ENCODE measurements around the gene PFN4. TPM values are rescaled to one million over a fixed set of nuclear protein-coding genes. Genes with fewer than 3 reads are reported as not detected.
A peak's percentile ranks its signal among the peaks of the same experiment; 100 is the strongest.
"Not testable (repeated sequence)": the region's sequence is repeated elsewhere in the genome, so short reads cannot be mapped to it uniquely, and the experiment has no call there.

The PFN4 gene, protein sequence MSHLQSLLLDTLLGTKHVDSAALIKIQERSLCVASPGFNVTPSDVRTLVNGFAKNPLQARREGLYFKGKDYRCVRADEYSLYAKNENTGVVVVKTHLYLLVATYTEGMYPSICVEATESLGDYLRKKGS
- total RNA-seq, result not detected in 2 replicates

DNA sequence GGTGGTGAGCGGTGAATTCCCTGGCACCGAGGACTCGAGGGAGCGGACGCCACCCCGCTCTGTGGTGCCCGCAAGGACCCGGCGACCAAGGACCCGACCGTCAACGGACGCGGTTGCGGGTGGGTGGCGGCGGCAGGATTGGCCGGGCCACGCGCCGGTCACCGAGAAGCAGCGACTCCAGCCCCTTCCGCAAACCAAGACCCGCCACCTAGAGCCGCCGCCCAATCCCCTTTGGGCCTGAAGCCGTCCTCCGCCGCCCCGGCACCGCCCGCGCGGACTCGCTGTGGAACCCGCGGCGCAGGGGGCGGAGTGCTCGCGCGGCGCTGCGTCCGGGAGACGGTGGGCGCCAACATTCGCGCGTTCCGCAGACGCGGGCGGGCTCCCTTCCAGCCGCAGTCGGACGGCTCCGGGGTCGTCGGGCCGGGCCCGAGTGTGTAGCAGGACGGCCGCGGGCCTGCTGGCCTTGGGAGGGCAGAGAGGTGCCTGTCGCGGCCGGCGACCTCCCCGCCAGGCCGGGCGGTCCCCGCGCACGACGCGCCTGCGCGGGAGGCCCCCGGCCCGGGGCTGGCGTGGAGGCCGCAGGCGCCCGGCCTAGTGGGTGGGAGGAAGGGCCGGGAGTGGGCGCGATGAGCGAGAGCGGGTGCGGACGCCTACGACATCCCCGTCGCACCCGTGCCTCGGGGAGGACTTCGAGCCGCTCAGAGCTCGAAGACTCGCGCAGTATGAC, at the start of gene PFN4, which contains the start of gene FAM228B:
TSS of gene PFN4 (minus strand) at position 140 of the 727 bp plus-strand sequence. CDS start 799 bp downstream, outside the sequence.
TSS of gene FAM228B (plus strand) at position 275 of the 727 bp plus-strand sequence. CDS start 893 bp downstream, outside the sequence.
- no peaks in the 10 kb centered on the region for H3K9me3 Mint-ChIP-seq
- intact Hi-C loops (cut with micrococcal nuclease), result loop anchor here (1.0 to 10.0 kb wide), 5 partner anchors 39 to 241 kb away; partner anchors contain the start of genes ATAD2B, ITSN2, SF3B6 and TP53I3
- peak within 1 kb of the TSS; percentile 85 for H3K4me3 Mint-ChIP-seq
- H3K27me3 Mint-ChIP-seq (ENCODE audit: insufficient read depth), result no peaks in the 10 kb centered on the region
- H3K27ac Mint-ChIP-seq, result peak within 1 kb of the TSS; percentile 86
- H3K4me1 Mint-ChIP-seq (ENCODE audit: low read depth), result peaks cover 15% of the 10 kb centered on the region
- DNase-seq (ENCODE audit: low spot score), result peak; percentile 66
- no peaks in the 10 kb centered on the region for H3K36me3 Mint-ChIP-seq (ENCODE audit: low read depth)

DNA sequence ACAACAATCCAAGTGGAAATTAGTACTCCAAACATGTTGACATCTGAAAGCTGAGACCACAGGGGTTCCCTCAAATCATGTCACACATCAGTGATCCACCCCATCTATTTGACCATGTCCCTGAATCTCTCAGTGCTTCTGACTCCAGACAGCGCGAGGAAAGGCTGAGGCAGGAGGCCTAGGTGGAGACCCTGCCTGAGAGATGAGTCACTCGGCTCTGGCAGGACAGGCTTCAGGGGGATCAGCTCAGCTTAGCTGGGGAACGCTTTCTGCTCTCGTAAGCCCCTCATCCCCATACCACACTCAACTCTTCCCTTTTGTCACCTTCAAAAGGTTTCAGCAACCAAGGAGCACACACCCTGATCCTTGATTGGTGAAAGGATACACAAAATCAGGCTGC, 45.9 kb upstream of the PFN4 start:
- H3K4me1 Mint-ChIP-seq (ENCODE audit: low read depth), result no peaks in the 10 kb centered on the region
- H3K36me3 Mint-ChIP-seq (ENCODE audit: low read depth), result no peaks in the 10 kb centered on the region
- no peaks in the 10 kb centered on the region for H3K9me3 Mint-ChIP-seq
- no peak overlapping the region for H3K4me3 Mint-ChIP-seq
- no peak for DNase-seq (ENCODE audit: low spot score)
- H3K27me3 Mint-ChIP-seq (ENCODE audit: insufficient read depth), result peaks cover 11% of the 10 kb centered on the region
- intact Hi-C loops (cut with micrococcal nuclease), result no loop called here
- H3K27ac Mint-ChIP-seq, result no peak overlapping the region

DNA sequence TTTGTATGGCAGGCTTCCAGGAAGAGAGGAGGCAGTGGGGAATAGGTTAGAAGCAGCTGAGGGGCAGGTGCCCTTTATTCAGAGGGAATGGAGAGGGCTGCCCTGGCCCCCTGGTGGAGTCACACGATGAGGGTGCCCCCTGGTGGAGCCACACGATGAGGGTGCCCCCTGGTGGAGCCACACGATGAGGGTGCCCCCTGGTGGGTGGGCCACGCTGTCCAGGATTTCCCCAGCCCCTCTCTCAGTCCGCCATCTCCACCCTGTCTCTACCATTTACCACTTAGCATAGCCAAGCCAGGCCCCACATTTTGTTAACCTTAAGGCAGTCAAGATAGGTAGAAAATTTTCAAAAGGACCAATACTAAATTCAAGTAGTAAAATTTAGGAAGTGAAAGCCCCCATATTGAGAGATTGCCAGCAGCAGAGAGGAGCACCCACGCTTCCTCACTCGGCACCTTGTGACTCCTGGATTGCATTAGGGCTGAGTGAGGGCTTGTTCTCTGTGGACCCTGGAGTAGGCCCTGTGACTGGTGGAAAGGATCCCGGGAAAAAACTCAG, 41.4 kb upstream of the PFN4 start:
- H3K4me3 Mint-ChIP-seq, result no peak overlapping the region
- H3K9me3 Mint-ChIP-seq, result peaks cover 3% of the 10 kb centered on the region
- no peaks in the 10 kb centered on the region for H3K36me3 Mint-ChIP-seq (ENCODE audit: low read depth)
- no peak for DNase-seq (ENCODE audit: low spot score)
- intact Hi-C loops (cut with micrococcal nuclease), result loop anchor here (1.0 kb wide), 1 partner anchor 340 kb away; no protein-coding TSS in a partner anchor
- no peak overlapping the region for H3K27ac Mint-ChIP-seq
- no peaks in the 10 kb centered on the region for H3K4me1 Mint-ChIP-seq (ENCODE audit: low read depth)
- H3K27me3 Mint-ChIP-seq (ENCODE audit: insufficient read depth), result peaks cover 11% of the 10 kb centered on the region

GRCh38 chr2:24163601-24164000, 40.5 kb upstream of the PFN4 start:
- H3K4me3 Mint-ChIP-seq, result no peak overlapping the region
- H3K4me1 Mint-ChIP-seq (ENCODE audit: low read depth), result no peaks in the 10 kb centered on the region
- DNase-seq (ENCODE audit: low spot score), result no peak
- intact Hi-C loops (cut with micrococcal nuclease), result no loop called here
- peaks cover 3% of the 10 kb centered on the region for H3K9me3 Mint-ChIP-seq
- H3K27ac Mint-ChIP-seq, result no peak overlapping the region
- peaks cover 11% of the 10 kb centered on the region for H3K27me3 Mint-ChIP-seq (ENCODE audit: insufficient read depth)
- H3K36me3 Mint-ChIP-seq (ENCODE audit: low read depth), result no peaks in the 10 kb centered on the region

DNA sequence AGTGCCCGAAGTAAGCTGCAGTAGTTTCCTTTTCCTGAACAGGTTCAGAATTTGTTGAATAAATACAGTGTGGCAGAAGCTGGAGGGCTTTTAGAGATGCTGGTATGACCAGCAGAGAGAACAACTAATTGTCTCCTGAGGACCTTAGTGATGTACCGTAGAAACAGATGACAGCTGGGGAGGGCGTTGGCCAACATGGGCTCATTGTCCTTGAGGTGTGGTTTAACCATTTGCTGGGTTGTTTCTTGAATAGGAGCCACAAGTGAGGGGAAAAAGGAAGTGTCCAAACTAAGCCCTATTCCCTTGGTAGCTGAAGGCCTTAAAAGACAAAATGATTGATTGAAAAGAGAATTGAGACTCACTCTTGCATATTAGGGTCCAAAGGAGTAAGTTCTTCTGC, 40.1 kb upstream of the PFN4 start:
- Mint-ChIP-seq H3K4me3 (no peak overlapping the region), H3K27me3 (ENCODE audit: insufficient read depth) (peaks cover 11% of the 10 kb centered on the region), H3K36me3 (ENCODE audit: low read depth) (no peaks in the 10 kb centered on the region), H3K4me1 (ENCODE audit: low read depth) (no peaks in the 10 kb centered on the region), H3K9me3 (peaks cover 3% of the 10 kb centered on the region), H3K27ac (no peak overlapping the region)
- intact Hi-C loops (cut with micrococcal nuclease), result no loop called here
- DNase-seq (ENCODE audit: low spot score), result no peak

GRCh38 chr2:24162494-24162893, 39.4 kb upstream of the PFN4 start:
- Mint-ChIP-seq H3K4me3 (no peak overlapping the region), H3K9me3 (peaks cover 3% of the 10 kb centered on the region), H3K4me1 (ENCODE audit: low read depth) (no peaks in the 10 kb centered on the region), H3K27me3 (ENCODE audit: insufficient read depth) (peaks cover 11% of the 10 kb centered on the region), H3K27ac (no peak overlapping the region), H3K36me3 (ENCODE audit: low read depth) (no peaks in the 10 kb centered on the region)
- intact Hi-C loops (cut with micrococcal nuclease), result no loop called here
- DNase-seq (ENCODE audit: low spot score), result no peak

DNA sequence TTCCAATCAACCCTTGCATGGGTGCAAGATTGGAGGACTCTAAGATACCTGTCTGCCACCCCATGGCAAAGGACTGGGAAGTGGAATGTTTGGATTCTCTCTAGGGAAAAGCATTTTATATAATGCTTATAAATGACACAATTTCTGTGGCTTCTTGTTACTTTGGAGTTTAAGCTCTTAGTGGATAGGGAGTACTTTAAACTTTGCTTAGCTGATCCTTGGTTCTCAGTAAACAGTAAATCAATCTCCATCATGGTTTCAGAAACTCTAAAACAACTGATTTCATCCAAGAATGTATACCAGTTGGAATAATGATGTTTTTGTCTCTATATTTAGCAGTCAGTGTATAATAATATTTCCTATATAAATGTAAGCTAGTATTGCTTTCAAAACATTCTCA, 37.6 kb upstream of the PFN4 start:
- intact Hi-C loops (cut with micrococcal nuclease), result no loop called here
- Mint-ChIP-seq H3K27me3 (ENCODE audit: insufficient read depth) (peaks cover 8% of the 10 kb centered on the region), H3K4me3 (no peak overlapping the region), H3K36me3 (ENCODE audit: low read depth) (no peaks in the 10 kb centered on the region), H3K27ac (no peak overlapping the region), H3K4me1 (ENCODE audit: low read depth) (no peaks in the 10 kb centered on the region), H3K9me3 (peaks cover 3% of the 10 kb centered on the region)
- no peak for DNase-seq (ENCODE audit: low spot score)

DNA sequence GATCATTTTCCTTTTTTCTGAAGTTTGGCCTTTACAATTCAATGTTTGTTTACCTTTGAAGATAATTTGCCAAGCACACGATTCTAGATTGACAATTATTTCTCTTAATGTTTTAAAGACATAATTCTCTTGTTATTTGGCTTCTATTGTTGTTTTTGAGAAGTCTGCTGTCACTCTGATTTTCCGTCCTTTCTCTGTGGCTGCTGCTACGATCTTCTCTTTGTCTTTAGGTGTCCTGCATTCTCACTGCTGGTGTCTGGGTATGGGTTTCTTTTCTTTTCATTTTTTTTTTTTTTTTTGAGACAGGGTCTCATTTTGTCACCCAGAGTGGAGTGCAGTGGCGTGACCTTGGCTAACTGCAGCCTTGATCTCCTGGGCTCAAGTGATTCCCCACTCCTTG, 36.6 kb upstream of the PFN4 start:
- peaks cover 3% of the 10 kb centered on the region for H3K9me3 Mint-ChIP-seq
- no peaks in the 10 kb centered on the region for H3K4me1 Mint-ChIP-seq (ENCODE audit: low read depth)
- H3K27me3 Mint-ChIP-seq (ENCODE audit: insufficient read depth), result peaks cover 8% of the 10 kb centered on the region
- no peak overlapping the region for H3K4me3 Mint-ChIP-seq
- H3K27ac Mint-ChIP-seq, result no peak overlapping the region
- DNase-seq (ENCODE audit: low spot score), result no peak
- no peaks in the 10 kb centered on the region for H3K36me3 Mint-ChIP-seq (ENCODE audit: low read depth)
- intact Hi-C loops (cut with micrococcal nuclease), result no loop called here

DNA sequence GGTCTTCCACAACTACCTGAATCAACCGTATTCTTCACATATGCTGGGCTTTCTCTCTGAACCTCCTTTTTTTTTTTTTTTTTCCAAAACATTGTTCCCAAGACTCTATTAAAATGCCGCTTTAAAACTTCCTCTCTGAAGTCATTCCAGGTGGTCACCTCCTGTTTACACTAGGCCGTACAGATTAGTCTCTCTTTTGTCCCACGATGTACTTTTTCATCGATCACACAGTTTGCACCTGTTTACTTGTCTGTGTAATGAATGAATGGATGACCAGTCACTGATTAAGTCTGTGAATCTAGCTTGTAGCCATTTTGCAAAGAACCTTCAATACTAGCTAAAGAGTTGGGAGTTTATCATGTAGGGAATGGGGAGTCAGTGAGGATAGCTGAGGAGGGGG, 35.0 kb upstream of the PFN4 start:
- Mint-ChIP-seq H3K27me3 (ENCODE audit: insufficient read depth) (peaks cover 8% of the 10 kb centered on the region), H3K4me3 (no peak overlapping the region), H3K4me1 (ENCODE audit: low read depth) (no peaks in the 10 kb centered on the region), H3K9me3 (peaks cover 3% of the 10 kb centered on the region), H3K27ac (no peak overlapping the region), H3K36me3 (ENCODE audit: low read depth) (no peaks in the 10 kb centered on the region)
- no peak for DNase-seq (ENCODE audit: low spot score)
- intact Hi-C loops (cut with micrococcal nuclease), result no loop called here

- Mint-ChIP-seq H3K27me3 (ENCODE audit: insufficient read depth) (peaks cover 2% of the 10 kb centered on the region), H3K9me3 (peaks cover 7% of the 10 kb centered on the region), H3K27ac (no peak overlapping the region), H3K36me3 (ENCODE audit: low read depth) (no peaks in the 10 kb centered on the region), H3K4me3 (no peak overlapping the region), H3K4me1 (ENCODE audit: low read depth) (no peaks in the 10 kb centered on the region)
- intact Hi-C loops (cut with micrococcal nuclease), result no loop called here
- no peak for DNase-seq (ENCODE audit: low spot score)
These were observed 30.3 kb upstream of the PFN4 start for GRCh38 chr2:24153478-24153877.

- intact Hi-C loops (cut with micrococcal nuclease), result no loop called here
- Mint-ChIP-seq H3K36me3 (ENCODE audit: low read depth) (no peaks in the 10 kb centered on the region), H3K9me3 (peaks cover 14% of the 10 kb centered on the region), H3K4me1 (ENCODE audit: low read depth) (no peaks in the 10 kb centered on the region), H3K4me3 (no peak overlapping the region), H3K27me3 (ENCODE audit: insufficient read depth) (peaks cover 2% of the 10 kb centered on the region), H3K27ac (no peak overlapping the region)
- DNase-seq (ENCODE audit: low spot score), result no peak
These were observed 29.5 kb upstream of the PFN4 start for GRCh38 chr2:24152413-24153197.

GRCh38 chr2:24147364-24147763, 24.2 kb upstream of the PFN4 start:
- no peak for DNase-seq (ENCODE audit: low spot score)
- Mint-ChIP-seq H3K9me3 (peaks cover 24% of the 10 kb centered on the region), H3K36me3 (ENCODE audit: low read depth) (peaks cover 3% of the 10 kb centered on the region), H3K27ac (no peak overlapping the region), H3K27me3 (ENCODE audit: insufficient read depth) (no peaks in the 10 kb centered on the region), H3K4me1 (ENCODE audit: low read depth) (no peaks in the 10 kb centered on the region), H3K4me3 (no peak overlapping the region)
- intact Hi-C loops (cut with micrococcal nuclease), result no loop called here

- H3K27me3 Mint-ChIP-seq (ENCODE audit: insufficient read depth); H3K4me1 Mint-ChIP-seq (ENCODE audit: low read depth); H3K9me3 Mint-ChIP-seq; H3K27ac Mint-ChIP-seq; H3K4me3 Mint-ChIP-seq; H3K36me3 Mint-ChIP-seq (ENCODE audit: low read depth); DNase-seq (ENCODE audit: low spot score); intact Hi-C loops (cut with micrococcal nuclease): not testable (repeated sequence)
These were observed 17.2 kb upstream of the PFN4 start for GRCh38 chr2:24140305-24140704.
